ENCODE results near the gene SNX24. TPM values are rescaled to one million over a fixed set of nuclear protein-coding genes. Genes with fewer than 3 reads are reported as not detected.
"Not testable (repeated sequence)": the region's sequence is repeated elsewhere in the genome, so short reads cannot be mapped to it uniquely, and the experiment has no call there.

Gene SNX24
- total RNA-seq, 2 donors from 2014 or later: 20.8 to 21.7 TPM

GRCh38 chr5:122947372-122947771, 102.0 kb downstream of the SNX24 start:
- ATAC-seq (no peak), DNase-seq (no peak)
- intact Hi-C loops (cut with DNase I, micrococcal nuclease): no loop called here

GRCh38 chr5:122947772-122948171, 102.4 kb downstream of the SNX24 start:
- intact Hi-C loops (cut with DNase I, micrococcal nuclease): no loop called here
- ATAC-seq (no peak), DNase-seq (no peak)

GRCh38 chr5:122948319-122948718, 102.9 kb downstream of the SNX24 start:
- no peak for DNase-seq
- intact Hi-C loops (cut with DNase I, micrococcal nuclease): no loop called here
- no peak for ATAC-seq

GRCh38 chr5:122951658-122952057, 106.2 kb downstream of the SNX24 start:
- intact Hi-C loops (cut with DNase I, micrococcal nuclease): no loop called here
- no peak for ATAC-seq
- DNase-seq: no peak

- intact Hi-C loops (cut with DNase I, micrococcal nuclease): no loop called here
- no peak for DNase-seq
- ATAC-seq: no peak
Measured at GRCh38 chr5:122954719-122955118, 109.3 kb downstream of the SNX24 start.

- ATAC-seq (no peak), DNase-seq (no peak)
- intact Hi-C loops (cut with DNase I, micrococcal nuclease): no loop called here
Measured at GRCh38 chr5:122957457-122957856, 112.0 kb downstream of the SNX24 start.

GRCh38 chr5:122959740-122960445, 114.5 kb downstream of the SNX24 start:
- no peak for ATAC-seq

GRCh38 chr5:122963305-122963704, 117.9 kb downstream of the SNX24 start:
- DNase-seq (no peak), ATAC-seq (no peak)
- intact Hi-C loops (cut with DNase I, micrococcal nuclease): no loop called here

More at GRCh38 chr5:122959740-122960445, 114.5 kb downstream of the SNX24 start:
- no peak for DNase-seq
- intact Hi-C loops (cut with DNase I, micrococcal nuclease): no loop called here

- intact Hi-C loops (cut with DNase I, micrococcal nuclease): no loop called here
- DNase-seq (no peak), ATAC-seq (no peak)
Measured at GRCh38 chr5:122965111-122965510, 119.7 kb downstream of the SNX24 start.

- ATAC-seq (no peak), DNase-seq (no peak)
- intact Hi-C loops (cut with DNase I, micrococcal nuclease): no loop called here
Measured at GRCh38 chr5:122967085-122967484, 121.7 kb downstream of the SNX24 start.

- DNase-seq (no peak), ATAC-seq (no peak)
- intact Hi-C loops (cut with DNase I, micrococcal nuclease): no loop called here
Measured at GRCh38 chr5:122967625-122968024, 122.2 kb downstream of the SNX24 start.

GRCh38 chr5:122968056-122968455, 122.6 kb downstream of the SNX24 start:
- ATAC-seq; DNase-seq; intact Hi-C loops (cut with DNase I, micrococcal nuclease): not testable (repeated sequence)

- ATAC-seq (no peak), DNase-seq (no peak)
- intact Hi-C loops (cut with DNase I, micrococcal nuclease): no loop called here
Measured at GRCh38 chr5:122971333-122971732, 125.9 kb downstream of the SNX24 start.

GRCh38 chr5:122972877-122973276, 127.5 kb downstream of the SNX24 start:
- DNase-seq: no peak
- ATAC-seq: no peak
- intact Hi-C loops (cut with DNase I, micrococcal nuclease): no loop called here

GRCh38 chr5:122973759-122974158, 128.3 kb downstream of the SNX24 start:
- DNase-seq; ATAC-seq; intact Hi-C loops (cut with DNase I, micrococcal nuclease): not testable (repeated sequence)

- intact Hi-C loops (cut with DNase I, micrococcal nuclease); ATAC-seq: not testable (repeated sequence)
Measured at GRCh38 chr5:122974251-122974650, 128.8 kb downstream of the SNX24 start.

GRCh38 chr5:122977319-122977718, 131.9 kb downstream of the SNX24 start:
- DNase-seq (no peak), ATAC-seq (no peak)
- intact Hi-C loops (cut with DNase I, micrococcal nuclease): no loop called here

More at GRCh38 chr5:122974251-122974650, 128.8 kb downstream of the SNX24 start:
- not testable (repeated sequence) for DNase-seq

- intact Hi-C loops (cut with DNase I, micrococcal nuclease): no loop called here
- DNase-seq (no peak), ATAC-seq (no peak)
Measured at GRCh38 chr5:122978068-122978467, 132.7 kb downstream of the SNX24 start.

- DNase-seq (no peak), ATAC-seq (no peak)
- intact Hi-C loops (cut with DNase I, micrococcal nuclease): no loop called here
Measured at GRCh38 chr5:122978644-122979297, 133.4 kb downstream of the SNX24 start.

- intact Hi-C loops (cut with DNase I, micrococcal nuclease): no loop called here
- no peak for DNase-seq
- ATAC-seq: no peak
Measured at GRCh38 chr5:122981846-122982245, 136.4 kb downstream of the SNX24 start.

Data from left colon (tissue), 2 donors.